ENCODE results near the gene GTSE1. TPM values are rescaled to one million over a fixed set of nuclear protein-coding genes. Genes with fewer than 3 reads are reported as not detected.

The GTSE1 gene
- total and polyA plus RNA-seq, 2 donors (not counting 1 experiment from before 2014, with no cell fraction given) = 0.17 to 0.39 TPM

DNA sequence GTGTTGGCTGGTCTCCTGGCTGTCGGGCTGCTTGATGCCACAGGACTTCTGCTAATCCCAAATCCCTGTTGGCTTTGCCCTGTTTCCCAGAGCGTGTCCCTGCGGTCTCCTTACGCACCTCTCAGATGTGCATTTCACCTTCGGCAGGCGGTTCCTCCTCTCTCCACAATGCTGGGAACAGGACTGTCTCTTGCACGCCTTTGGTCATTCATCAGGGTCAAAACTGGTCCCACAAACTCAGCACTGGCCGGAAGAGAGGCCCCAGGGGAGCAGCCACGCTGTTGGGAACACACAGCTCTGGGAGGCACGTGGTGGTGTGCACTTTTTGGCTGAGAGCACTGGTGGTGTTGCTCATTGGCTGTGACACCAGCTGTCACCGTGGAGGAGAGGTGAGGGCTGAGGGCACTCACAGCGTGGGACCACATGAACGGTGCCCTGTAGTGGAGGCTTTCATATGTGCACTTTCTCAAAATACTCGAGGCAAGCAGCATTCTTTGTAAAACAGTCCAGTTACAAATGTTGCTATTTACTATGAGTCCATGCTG lies 23.6 kb downstream of the GTSE1 start:
- no peaks in the 10 kb centered on the region for H4K20me1 ChIP-seq (ENCODE audit: control insufficient read depth, insufficient read depth, low read length, poor library complexity, severe bottlenecking)
- H3K9ac ChIP-seq (ENCODE audit: low read length) = no peak overlapping the region
- TF ChIP-seq, protein P1, sequence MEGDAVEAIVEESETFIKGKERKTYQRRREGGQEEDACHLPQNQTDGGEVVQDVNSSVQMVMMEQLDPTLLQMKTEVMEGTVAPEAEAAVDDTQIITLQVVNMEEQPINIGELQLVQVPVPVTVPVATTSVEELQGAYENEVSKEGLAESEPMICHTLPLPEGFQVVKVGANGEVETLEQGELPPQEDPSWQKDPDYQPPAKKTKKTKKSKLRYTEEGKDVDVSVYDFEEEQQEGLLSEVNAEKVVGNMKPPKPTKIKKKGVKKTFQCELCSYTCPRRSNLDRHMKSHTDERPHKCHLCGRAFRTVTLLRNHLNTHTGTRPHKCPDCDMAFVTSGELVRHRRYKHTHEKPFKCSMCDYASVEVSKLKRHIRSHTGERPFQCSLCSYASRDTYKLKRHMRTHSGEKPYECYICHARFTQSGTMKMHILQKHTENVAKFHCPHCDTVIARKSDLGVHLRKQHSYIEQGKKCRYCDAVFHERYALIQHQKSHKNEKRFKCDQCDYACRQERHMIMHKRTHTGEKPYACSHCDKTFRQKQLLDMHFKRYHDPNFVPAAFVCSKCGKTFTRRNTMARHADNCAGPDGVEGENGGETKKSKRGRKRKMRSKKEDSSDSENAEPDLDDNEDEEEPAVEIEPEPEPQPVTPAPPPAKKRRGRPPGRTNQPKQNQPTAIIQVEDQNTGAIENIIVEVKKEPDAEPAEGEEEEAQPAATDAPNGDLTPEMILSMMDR (IDR thresholded peaks at IDR 0.05) = no peak
- TF ChIP-seq EZH2 (IDR thresholded peaks at IDR 0.05; ENCODE audit: borderline replicate concordance, insufficient read depth, low read depth, low read length, poor library complexity, severe bottlenecking) = no peak
- H3K79me2 ChIP-seq (ENCODE audit: control insufficient read depth, insufficient read depth, low read length) = no peaks in the 10 kb centered on the region
- ChIA-PET CTCF (interaction anchor here (1.6 kb wide), 1 partner anchor 198 kb away, joined by 7 read pairs; no protein-coding TSS in a partner anchor), POLR2A (no interaction called here)
- H3K27me3 ChIP-seq (replicated peaks in 1 of 4; ENCODE audit: control extremely low read depth in 1 of 4, control insufficient read depth in 3 of 4, insufficient read depth in 4 of 4, low read length in 3 of 4) = no peaks in the 10 kb centered on the region
- Mint-ChIP-seq H3K9me3 (ENCODE audit: insufficient read depth) (no peaks in the 10 kb centered on the region), H3K4me3 (no peak overlapping the region), H3K27ac (no peak overlapping the region), H3K27me3 (no peaks in the 10 kb centered on the region), H3K4me1 (no peaks in the 10 kb centered on the region)
- DNase-seq = no peak
- no peaks in the 10 kb centered on the region for H3K36me3 ChIP-seq (replicated peaks in 1 of 2; ENCODE audit: control extremely low read depth in 1 of 2, control insufficient read depth in 1 of 2, extremely low read depth in 1 of 2, insufficient read depth in 2 of 2, low read length in 1 of 2)
- WGBS (ENCODE audit: insufficient coverage) = 98% methylated on average over 14 of the region's 14 CpGs
- H3K4me2 ChIP-seq (replicated peaks; ENCODE audit: low read depth, low read length, poor library complexity, severe bottlenecking) = no peak overlapping the region
- no peak overlapping the region for H3K27ac ChIP-seq (ENCODE audit: low read length in 2 of 2)
- H3K4me1 ChIP-seq (ENCODE audit: control insufficient read depth in 2 of 2, insufficient read depth in 2 of 2, low read length in 2 of 2) = no peaks in the 10 kb centered on the region
- no peak overlapping the region for H3K4me3 ChIP-seq (ENCODE audit: control extremely low read depth in 1 of 5, extremely low read depth in 1 of 5, insufficient read depth in 1 of 5, low read depth in 2 of 5, low read length in 4 of 5)
- no peak overlapping the region for H2AFZ ChIP-seq (ENCODE audit: insufficient read depth, low read depth, low read length, poor library complexity, severe bottlenecking)
- H3K9me3 ChIP-seq (ENCODE audit: control extremely low read depth in 1 of 3, control insufficient read depth in 2 of 3, insufficient read depth in 1 of 3, low read length in 2 of 3) = no peaks in the 10 kb centered on the region
- intact Hi-C loops (cut with micrococcal nuclease) = no loop called here
- ATAC-seq (ENCODE audit: low read depth) = no peak

DNA sequence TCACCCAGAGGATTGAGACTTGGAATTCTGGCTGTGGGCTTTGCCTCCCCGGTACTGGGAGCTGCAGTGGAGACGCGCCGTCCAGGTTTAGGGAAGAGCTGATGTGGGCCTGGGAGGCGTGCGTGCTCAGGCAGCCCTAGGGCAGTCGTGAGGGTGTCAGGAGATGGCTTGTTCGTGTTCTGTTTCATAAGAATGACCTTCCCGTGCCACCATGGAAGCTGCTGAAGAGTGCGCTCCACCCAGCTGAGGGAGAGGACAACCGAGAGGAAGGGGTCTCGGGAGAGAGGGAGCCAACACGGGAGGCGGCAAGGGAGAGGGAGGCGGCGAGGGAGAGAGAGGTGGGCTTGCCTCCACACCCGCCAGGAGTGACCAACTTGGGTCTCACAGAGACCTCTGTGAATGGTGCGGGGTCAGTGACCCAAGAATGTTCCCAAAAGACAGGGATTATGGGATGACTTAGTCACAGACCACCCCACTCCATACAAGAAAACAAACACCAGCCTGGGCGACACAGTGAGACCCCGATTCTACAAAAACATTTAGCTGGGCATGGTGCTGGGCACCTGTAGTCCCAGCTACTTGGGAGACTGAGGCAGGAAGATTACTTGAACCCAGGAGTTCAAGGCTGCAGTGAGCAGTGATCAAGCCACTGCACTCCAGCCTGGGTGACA lies 24.2 kb downstream of the GTSE1 start:
- H3K4me1 ChIP-seq (ENCODE audit: control insufficient read depth in 2 of 2, insufficient read depth in 2 of 2, low read length in 2 of 2) = no peaks in the 10 kb centered on the region
- no peaks in the 10 kb centered on the region for H4K20me1 ChIP-seq (ENCODE audit: control insufficient read depth, insufficient read depth, low read length, poor library complexity, severe bottlenecking)
- no peak for DNase-seq
- CTCF ChIA-PET = no interaction called here
- no peaks in the 10 kb centered on the region for H3K36me3 ChIP-seq (replicated peaks in 1 of 2; ENCODE audit: control extremely low read depth in 1 of 2, control insufficient read depth in 1 of 2, extremely low read depth in 1 of 2, insufficient read depth in 2 of 2, low read length in 1 of 2)
- no peaks in the 10 kb centered on the region for H3K27me3 ChIP-seq (replicated peaks in 1 of 4; ENCODE audit: control extremely low read depth in 1 of 4, control insufficient read depth in 3 of 4, insufficient read depth in 4 of 4, low read length in 3 of 4)
- TF ChIP-seq EZH2 (IDR thresholded peaks at IDR 0.05; ENCODE audit: borderline replicate concordance, insufficient read depth, low read depth, low read length, poor library complexity, severe bottlenecking) = no peak
- TF ChIP-seq, protein P1 (IDR thresholded peaks at IDR 0.05) = no peak
- no peaks in the 10 kb centered on the region for H3K9me3 ChIP-seq (ENCODE audit: control extremely low read depth in 1 of 3, control insufficient read depth in 2 of 3, insufficient read depth in 1 of 3, low read length in 2 of 3)
- Mint-ChIP-seq H3K9me3 (ENCODE audit: insufficient read depth) (no peaks in the 10 kb centered on the region), H3K4me3 (no peak overlapping the region), H3K27ac (no peak overlapping the region), H3K27me3 (no peaks in the 10 kb centered on the region), H3K4me1 (no peaks in the 10 kb centered on the region)
- H3K4me3 ChIP-seq (ENCODE audit: control extremely low read depth in 1 of 5, extremely low read depth in 1 of 5, insufficient read depth in 1 of 5, low read depth in 2 of 5, low read length in 4 of 5) = no peak overlapping the region
- no peak overlapping the region for H3K9ac ChIP-seq (ENCODE audit: low read length)
- intact Hi-C loops (cut with micrococcal nuclease) = no loop called here
- H3K4me2 ChIP-seq (replicated peaks; ENCODE audit: low read depth, low read length, poor library complexity, severe bottlenecking) = no peak overlapping the region
- H3K79me2 ChIP-seq (ENCODE audit: control insufficient read depth, insufficient read depth, low read length) = no peaks in the 10 kb centered on the region
- no peak for ATAC-seq (ENCODE audit: low read depth)
- H2AFZ ChIP-seq (ENCODE audit: insufficient read depth, low read depth, low read length, poor library complexity, severe bottlenecking) = no peak overlapping the region
- 95% methylated on average over 20 of the region's 20 CpGs for WGBS (ENCODE audit: insufficient coverage)
- POLR2A ChIA-PET = no interaction called here
- no peak overlapping the region for H3K27ac ChIP-seq (ENCODE audit: low read length in 2 of 2)

Data from B cell (primary cell).